ENCODE data around the gene RASA2.

DNA sequence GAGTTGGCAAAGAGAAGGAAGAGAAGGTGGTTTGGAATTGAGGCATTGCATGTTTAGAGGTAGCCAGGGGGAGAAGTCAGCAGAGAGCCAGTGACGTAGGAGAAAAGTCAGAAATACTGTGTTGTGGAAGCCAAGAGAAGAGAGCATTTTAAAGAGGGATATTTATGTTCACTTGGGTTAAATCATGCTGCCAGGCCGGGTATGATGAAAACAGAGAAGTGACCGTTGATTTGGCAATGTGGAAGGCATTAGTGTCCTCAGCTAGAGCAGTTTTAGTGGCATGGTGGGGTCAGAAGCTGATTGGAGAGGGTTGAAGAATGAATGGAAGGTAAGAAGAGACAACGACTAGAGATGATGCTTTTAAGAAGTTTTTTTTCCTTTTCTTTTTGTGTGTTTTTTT lies 24.5 kb downstream of the RASA2 start:
- TF ChIP-seq, protein P1, sequence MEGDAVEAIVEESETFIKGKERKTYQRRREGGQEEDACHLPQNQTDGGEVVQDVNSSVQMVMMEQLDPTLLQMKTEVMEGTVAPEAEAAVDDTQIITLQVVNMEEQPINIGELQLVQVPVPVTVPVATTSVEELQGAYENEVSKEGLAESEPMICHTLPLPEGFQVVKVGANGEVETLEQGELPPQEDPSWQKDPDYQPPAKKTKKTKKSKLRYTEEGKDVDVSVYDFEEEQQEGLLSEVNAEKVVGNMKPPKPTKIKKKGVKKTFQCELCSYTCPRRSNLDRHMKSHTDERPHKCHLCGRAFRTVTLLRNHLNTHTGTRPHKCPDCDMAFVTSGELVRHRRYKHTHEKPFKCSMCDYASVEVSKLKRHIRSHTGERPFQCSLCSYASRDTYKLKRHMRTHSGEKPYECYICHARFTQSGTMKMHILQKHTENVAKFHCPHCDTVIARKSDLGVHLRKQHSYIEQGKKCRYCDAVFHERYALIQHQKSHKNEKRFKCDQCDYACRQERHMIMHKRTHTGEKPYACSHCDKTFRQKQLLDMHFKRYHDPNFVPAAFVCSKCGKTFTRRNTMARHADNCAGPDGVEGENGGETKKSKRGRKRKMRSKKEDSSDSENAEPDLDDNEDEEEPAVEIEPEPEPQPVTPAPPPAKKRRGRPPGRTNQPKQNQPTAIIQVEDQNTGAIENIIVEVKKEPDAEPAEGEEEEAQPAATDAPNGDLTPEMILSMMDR (IDR thresholded peaks at IDR 0.05), result no peak
- TF ChIP-seq POLR2A (IDR thresholded peaks at IDR 0.05) (no peak), POLR2AphosphoS5 (IDR thresholded peaks at IDR 0.05) (no peak)

Data from prostate gland (tissue), 2 donors.